HG03558 (cell line): ENCODE results near the gene UBE2E1.
"Not testable (repeated sequence)": the region's sequence is repeated elsewhere in the genome, so short reads cannot be mapped to it uniquely, and the experiment has no call there.

ENCODE experiments used
- ATAC-seq: cut with Tn5 transposase; IDR thresholded peaks from one replicate; pipeline ENCODE4 v1.9.1; 2021; ENCODE audit warnings: moderate number of reproducible peaks; ENCODE audit not compliant: unreplicated experiment; ENCODE audit errors: extremely low read depth

UBE2E1 gene

DNA sequence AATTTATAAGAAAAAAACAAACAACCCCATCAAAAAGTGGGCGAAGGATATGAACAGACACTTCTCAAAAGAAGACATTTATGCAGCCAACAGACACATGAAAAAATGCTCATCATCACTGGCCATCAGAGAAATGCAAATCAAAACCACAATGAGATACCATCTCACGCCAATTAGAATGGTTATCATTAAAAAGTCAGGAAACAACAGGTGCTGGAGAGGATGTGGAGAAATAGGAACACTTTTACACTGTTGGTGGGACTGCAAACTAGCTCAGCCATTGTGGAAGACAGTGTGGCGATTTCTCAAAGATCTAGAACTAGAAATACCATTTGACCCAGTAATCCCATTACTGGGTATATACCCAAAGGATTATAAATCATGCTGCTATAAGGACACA lies 106.6 kb downstream of the UBE2E1 start:
- not testable (repeated sequence) for ATAC-seq

DNA sequence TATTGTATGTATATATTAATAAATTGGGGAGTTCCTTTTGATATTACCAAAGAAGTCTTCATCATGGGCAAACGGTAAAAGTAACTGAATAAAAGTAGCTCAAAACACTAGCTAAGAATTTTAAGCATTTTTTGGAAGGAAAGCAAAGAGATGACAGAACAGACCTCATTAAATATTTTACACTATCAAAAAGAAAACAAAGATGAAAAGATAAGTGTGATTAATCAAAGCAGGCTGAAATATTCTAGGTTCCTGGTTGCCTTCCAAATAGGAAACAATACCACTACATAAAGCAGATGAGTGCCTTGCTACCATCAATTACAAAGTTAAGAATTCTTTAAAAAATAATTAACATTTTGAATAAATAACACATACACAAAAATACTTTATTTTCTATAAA lies 107.4 kb downstream of the UBE2E1 start:
- ATAC-seq: no peak

DNA sequence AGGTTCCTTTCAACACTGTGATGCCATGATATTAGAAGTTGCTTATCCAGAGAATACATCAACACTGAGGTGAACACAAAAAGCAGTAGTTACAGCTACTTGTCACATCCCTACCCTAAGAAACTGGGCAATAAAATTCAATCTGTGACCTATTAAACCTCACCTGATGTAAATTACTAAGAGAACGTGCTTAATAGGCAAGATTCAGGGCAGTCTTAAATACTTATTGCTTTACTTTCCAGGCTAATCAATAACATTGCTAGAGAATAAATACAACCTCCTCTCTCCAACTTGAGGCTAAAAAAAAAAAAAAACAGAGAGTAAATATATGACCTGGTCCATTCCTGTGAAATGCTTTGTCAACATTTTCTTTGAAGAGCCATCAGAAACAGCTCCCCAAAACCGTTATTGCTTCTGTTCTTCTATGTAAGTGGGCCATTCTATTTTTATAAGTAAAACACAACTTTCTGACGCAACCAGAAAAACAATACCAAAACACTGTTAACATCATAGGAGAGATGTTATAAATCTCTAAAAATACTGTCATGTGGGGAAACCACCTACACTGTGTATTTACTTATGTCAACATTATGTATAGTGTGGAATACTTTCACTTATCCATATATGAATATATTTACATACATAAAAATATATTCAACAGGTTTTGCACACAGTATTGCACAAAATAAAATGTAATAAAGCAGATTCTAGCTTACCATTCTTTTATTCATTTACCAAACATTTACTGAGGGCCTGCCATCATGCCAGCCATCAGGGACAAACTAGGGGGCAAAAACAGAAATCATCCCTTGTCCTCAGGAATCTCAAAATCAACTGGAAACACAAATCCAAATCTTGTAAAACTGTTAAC lies 108.4 kb downstream of the UBE2E1 start:
- ATAC-seq: no peak

DNA sequence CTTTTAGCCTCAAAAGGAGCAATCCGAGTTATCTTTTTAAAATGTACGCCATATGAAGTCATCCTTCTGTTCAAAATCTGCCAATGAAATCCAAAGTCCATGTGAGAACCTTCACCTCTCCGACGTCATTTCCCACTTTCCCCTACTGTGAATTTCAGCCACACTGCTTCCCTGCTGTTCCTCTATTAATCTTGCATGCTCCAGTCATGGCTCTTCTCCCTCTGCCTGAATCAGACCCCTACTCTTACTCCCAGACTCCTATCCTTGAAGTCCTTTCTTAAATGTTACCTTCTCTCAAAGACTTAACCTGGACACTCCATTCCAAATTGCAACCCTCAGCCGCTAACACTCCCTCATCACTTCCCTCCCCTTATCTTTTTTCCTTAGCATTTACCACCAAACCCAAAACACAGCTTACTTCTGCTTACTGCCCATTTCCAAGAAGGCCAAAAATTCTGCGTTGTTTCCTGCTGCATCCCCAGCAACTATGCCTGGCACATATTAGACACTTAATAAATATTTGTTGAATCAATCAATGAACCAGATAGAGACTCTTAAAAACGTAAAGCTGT lies 109.9 kb downstream of the UBE2E1 start:
- no peak for ATAC-seq

DNA sequence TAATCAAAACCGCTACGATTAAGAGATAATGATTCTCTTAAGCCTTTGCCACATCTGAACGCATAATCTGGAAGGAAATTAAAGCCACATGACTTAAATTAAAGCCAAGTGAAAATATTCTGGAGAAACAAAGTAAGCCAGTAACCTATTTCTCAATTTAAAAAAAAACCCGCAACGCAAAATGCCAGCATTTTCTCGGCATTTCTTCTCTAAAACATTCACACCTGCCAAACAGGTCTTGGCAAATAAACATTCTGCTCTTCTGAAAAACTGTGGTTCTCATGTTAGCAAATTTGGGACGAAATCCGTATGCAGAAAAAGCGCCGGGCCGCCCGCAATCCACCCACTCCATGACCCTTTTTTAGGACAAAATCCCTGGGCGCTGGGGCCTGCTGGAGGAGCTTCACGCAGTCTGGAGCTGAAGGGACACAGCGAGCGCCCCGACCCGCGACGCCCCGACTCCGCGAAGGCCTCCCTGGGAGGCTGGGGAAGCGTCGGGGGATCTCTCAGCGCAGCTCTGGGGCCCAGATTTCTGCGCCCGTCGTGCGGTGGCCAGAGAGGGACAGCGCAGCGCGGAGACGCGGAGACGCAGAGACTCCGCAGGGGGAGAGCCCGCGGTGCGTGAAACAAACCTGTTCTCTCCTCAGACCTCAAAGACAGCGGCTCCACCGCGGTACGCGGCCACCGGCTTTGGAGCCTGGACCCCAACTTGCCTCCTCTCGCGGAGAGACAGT lies 110.6 kb downstream of the UBE2E1 start:
- peak; percentile 24 for ATAC-seq

DNA sequence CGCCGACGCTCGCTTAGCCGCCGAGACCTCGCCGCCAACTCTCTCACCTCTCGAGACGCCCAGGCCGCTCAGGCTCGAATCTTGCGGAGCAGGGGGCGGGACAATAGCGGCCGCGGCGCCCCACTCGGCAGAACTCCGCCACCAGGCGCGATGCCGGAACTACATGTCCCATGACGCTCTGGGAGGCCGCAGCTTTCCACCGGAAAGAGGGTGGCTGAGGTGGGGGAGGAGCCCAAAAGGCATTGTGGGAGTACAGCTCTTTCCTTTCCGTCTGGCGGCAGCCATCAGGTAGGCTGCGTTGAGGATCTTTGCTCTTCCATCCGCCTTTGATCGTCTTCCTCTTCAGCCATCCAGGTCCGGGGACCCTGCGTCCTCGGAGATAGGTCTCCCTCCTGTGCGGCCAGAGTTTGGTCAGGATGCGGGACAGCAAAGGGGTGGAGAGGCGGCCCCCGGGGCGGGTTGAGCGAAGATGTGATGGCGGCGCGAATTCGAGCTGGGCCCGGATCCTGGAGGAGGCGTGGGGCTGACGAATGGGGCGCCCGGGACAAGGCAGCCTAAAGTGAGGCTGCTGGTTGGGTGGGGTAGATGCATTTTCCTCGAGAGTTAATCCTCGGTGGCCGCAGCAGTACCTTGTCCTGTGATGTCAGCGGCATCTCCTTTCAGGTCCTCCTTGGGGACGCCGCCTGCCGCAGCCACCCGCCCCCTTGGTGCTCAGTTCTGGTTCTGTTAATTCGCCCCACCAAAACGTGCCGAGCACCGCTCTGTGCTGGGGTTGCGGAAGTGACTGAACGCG lies 111.3 kb downstream of the UBE2E1 start, which contains the start of the genes NKIRAS1 and RPL15:
Gene NKIRAS1 (minus strand): TSS at position 105 of the 793 bp plus-strand sequence. CDS start 6,086 bp downstream, outside the sequence.
Gene RPL15 (plus strand): TSS at position 247 of the 793 bp plus-strand sequence. CDS start 728 bp downstream, outside the sequence.
- peak; percentile 93 for ATAC-seq

DNA sequence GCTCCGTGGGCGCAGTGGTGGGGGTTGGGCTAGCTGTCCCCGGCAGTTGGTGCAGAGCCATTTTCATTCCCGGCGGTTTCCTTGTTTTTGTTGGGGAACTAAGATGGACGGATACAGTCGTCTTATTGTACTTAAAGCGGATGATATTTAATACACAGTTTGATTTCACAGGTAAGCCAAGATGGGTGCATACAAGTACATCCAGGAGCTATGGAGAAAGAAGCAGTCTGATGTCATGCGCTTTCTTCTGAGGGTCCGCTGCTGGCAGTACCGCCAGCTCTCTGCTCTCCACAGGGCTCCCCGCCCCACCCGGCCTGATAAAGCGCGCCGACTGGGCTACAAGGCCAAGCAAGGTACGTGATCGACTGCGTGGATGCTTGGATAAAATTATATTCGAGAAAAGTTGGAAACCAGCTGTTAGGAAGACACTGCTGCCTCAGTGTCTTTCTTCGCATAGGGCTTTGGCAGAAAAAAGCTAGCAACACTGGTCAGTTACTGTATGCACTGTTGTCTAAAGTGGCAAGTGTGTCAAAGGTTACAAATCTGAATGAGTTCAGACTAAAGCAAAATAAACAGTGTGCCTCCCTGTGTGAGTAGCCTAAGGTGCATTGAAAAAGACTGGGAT lies 112.0 kb downstream of the UBE2E1 start:
- ATAC-seq: not testable (repeated sequence)

DNA sequence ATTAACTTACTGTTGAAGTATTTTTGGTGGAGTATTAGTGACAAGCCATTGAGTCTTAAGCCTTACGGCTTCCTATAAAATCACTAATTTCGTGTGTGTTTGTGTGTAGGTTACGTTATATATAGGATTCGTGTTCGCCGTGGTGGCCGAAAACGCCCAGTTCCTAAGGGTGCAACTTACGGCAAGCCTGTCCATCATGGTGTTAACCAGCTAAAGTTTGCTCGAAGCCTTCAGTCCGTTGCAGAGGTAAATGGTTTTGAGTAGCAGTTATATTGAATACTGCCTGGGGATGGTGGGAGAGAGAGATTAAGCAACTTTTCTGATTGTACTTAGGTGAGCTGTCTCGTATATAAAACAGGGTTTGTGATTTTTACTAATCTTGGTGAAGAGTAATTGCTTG lies 112.6 kb downstream of the UBE2E1 start:
- not testable (repeated sequence) for ATAC-seq

DNA sequence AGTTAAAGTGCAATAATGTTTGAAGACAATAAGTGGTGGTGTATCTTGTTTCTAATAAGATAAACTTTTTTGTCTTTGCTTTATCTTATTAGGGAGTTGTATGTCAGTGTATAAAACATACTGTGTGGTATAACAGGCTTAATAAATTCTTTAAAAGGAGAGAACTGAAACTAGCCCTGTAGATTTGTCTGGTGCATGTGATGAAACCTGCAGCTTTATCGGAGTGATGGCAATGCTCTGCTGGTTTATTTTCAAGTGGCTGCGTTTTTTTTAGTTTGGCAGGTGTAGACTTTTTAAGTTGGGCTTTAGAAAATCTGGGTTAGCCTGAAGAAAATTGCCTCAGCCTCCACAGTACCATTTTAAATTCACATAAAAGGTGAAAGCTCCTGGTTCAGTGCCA lies 113.9 kb downstream of the UBE2E1 start:
- no peak for ATAC-seq

DNA sequence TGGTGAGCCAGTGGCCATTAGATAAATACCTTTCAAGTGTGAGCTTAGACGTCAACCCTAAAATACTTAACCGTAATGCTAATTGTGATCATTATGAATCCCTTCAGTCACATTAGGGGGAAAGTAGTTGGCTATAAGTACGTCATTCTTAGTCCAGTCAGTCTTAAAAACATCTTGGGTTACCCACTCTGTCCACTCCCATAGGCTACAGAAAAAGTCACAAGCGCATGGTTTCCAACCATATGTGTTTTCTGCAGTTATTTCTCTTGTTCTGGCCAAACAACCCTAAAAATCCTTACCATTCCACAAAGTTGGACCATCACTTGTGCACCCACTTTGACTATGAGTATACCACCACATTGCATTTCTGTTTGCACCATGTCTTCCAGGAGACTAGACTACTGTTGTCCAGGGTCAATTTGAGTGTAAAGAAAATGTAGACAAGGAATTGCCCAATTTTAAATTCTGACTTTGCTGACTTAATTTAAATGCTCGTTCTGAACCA lies 114.4 kb downstream of the UBE2E1 start:
- ATAC-seq: no peak

DNA sequence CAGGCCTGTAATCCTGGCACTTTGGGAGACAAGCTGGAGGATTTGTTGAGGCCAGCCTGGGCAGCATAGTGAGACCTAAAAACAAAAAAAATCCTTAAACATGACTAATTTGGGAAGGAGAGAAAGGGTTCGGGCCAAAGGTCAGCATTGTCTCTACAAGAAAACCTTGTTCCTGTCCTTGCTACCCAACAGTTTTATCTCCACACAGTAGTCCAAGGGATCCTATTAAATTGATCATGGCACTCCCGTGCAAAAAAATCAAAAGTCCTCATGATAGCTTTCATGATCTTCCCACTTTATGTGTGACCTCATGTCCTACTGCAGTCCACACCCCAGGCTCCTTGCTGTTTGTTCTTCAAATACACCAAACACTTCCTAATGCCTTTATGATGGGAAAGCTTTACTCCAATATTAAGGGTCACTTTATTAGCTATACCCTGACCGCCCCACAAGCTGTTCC lies 115.3 kb downstream of the UBE2E1 start:
- ATAC-seq: no peak

DNA sequence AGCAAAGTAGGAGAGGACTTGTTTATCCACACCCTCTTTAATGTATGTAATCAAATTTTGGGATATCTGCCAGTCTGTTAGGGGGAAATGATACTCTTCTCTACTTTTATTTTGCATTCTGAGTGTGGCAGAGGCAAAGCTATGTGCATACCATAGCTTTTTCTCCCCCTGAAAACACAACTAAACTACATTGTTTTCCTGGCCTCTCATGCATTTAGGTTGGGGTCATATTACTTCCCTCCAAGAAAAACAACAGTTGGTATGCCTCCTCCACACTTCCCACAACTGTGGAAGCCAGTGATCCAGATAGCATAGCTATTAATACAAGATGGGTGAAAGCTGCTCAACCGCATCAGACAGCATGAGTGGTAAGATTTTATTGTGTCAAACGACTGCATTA lies 118.0 kb downstream of the UBE2E1 start:
- ATAC-seq: no peak

DNA sequence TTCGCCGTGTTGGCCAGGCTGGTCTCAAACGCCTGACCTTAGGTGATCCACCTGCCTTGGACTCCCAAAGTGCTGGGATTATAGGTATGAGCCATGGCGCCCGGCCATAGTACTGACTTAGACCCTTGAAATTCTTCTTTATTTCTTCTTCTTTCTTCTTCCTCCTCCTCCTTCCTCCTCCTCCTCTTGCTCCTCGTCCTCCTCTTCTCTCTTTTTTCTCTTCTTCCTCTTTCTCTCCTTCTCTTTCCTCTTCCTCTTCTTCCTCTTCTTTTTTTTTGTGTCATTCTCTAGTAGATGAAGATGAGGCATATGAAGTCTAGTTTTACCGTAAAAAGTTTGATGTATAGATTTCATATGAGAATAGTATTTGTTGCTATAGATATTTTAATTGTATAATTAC lies 120.5 kb downstream of the UBE2E1 start:
- no peak for ATAC-seq

DNA sequence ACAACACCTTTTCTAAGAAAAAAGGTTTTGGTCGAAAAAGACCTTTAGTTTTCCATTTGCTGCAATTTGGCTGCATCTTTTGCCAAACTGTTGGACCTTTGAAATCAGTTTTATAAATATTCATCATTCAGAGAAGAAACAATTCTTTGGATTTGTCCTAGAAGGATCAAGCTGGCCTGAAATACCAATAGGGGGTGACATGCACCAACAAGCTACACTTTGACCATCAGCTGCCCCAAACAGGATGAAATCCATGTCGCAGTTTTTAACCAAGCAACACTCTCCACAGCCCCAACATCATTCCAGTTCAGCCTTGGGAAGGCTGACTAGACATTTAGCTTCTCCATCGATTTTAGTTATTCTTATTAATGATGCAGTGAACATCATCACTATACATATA lies 121.0 kb downstream of the UBE2E1 start:
- no peak for ATAC-seq

DNA sequence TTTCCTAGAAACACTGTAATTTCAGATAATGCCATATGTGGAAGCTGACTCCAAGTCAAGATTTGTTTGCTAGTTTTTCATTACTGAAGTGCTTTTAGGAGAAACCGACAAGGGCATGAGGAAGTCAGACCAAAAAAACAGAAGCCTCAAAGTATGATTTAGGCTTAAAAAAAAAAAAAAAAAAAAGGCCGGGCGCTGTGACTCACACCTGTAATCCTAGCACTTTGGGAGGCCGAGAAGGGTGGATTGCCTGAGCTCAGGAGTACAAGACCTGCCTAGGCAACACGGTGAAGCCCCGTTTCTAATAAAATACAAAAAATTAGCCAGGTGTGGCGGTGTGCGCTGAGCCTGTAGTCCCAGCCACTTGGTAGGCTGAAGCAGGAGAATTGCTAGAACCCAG lies 122.8 kb downstream of the UBE2E1 start:
- ATAC-seq: no peak

DNA sequence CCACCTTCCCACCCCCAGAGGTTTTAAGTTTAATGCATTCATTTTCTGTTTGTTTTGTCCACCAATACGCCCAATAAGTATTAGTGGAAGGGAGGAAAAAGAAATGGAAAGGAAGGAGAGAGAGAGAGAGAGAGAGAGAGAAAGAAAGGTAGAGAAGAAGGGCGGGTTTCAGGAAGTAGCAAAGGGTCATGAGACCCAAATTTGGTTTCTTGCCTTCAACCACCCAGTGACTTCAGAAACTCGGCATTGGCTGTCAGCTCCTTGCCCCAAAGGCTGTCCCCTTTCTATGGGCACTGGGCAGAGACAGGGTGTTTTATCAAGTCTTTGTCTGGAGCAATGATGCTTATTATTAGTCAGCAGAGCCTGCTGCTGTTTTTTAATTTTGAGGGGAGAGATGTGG lies 125.8 kb downstream of the UBE2E1 start:
- ATAC-seq: no peak

DNA sequence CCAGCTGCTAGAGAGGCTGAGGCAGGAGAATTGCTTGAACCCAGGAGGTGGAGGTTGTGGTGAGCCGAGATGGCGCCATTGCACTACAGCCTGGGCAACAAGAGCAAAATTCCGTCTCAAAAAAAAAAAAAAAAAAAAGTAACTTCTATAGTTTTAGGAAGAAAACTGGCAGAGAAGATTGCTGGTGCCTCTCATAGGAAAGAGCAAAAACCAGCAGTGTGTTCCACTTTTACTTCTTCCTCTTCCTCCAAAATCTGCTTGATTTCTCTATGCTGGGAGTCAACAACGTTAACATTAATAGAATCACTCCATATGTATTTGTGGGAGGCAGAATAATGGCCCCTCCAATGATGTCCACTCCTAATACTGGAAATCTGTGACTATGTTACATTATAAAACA lies 126.8 kb downstream of the UBE2E1 start:
- no peak for ATAC-seq

DNA sequence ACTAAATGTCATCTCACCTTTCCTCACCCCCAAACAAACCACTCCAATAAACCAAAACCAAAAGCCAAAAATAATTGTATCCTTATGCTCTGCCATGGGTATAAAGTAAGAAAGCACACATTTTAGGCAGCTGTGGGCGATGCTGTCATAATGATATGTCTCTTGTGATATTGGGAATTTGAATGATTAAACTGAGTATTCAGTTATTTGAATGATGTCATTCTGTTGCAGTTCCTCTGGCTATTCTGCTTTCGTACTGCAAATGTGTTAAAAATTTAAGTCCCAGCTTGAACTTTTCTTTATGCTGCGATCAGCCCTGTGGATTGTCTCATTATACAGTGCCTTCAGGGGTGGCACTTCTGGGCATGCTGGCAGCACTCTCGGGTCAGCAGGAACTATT lies 128.5 kb downstream of the UBE2E1 start:
- no peak for ATAC-seq

DNA sequence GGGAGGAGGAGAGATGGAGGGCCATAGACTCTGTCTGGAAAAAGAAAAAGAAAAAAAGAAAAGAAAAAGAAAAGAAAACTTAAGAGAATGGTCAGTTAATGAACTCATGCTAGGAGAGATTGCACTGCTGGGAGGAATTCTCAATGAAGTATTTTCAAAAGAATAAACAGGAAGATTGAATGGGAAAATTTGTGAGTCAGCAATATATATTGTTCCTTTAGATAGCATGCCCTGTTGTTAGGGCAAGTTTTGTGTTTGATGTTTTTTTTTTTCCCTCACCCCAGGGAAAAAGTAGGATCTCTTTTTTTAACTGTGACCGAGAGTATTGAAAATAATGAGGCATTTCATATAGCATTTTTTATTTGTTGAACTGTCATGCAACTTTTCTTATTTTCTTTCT lies 131.5 kb downstream of the UBE2E1 start:
- ATAC-seq: no peak
